ENCODE results near the gene DBX1.
A peak's percentile ranks its signal among the peaks of the same experiment; 100 is the strongest.

DBX1 gene

GRCh38 chr11:20120134-20120925 lies 39.9 kb downstream of the DBX1 start:
- DNase-seq: no peak

GRCh38 chr11:20119315-20119714 lies 41.0 kb downstream of the DBX1 start:
- DNase-seq: no peak

GRCh38 chr11:20118209-20118608 lies 42.1 kb downstream of the DBX1 start:
- no peak for DNase-seq

- DNase-seq: no peak
These were observed 43.0 kb downstream of the DBX1 start for GRCh38 chr11:20117291-20117690.

GRCh38 chr11:20116825-20117224 lies 43.5 kb downstream of the DBX1 start:
- no peak for DNase-seq

GRCh38 chr11:20114588-20114987 lies 45.7 kb downstream of the DBX1 start:
- no peak for DNase-seq

GRCh38 chr11:20113149-20113438 lies 47.2 kb downstream of the DBX1 start:
- DNase-seq: no peak

GRCh38 chr11:20112291-20113148 lies 47.8 kb downstream of the DBX1 start:
- DNase-seq: peak; percentile 5 to 90 (median 61)

GRCh38 chr11:20111871-20112270 lies 48.4 kb downstream of the DBX1 start:
- DNase-seq: no peak

GRCh38 chr11:20110908-20111669 lies 49.2 kb downstream of the DBX1 start:
- DNase-seq: peak in 3 of 14 donors; percentile 8 to 18 (median 13)

- DNase-seq: no peak
These were observed 50.4 kb downstream of the DBX1 start for GRCh38 chr11:20109731-20110445.
